GM21515 (cell line): ENCODE data around the gene SELENOK.

Source experiments
- ATAC-seq: cut with Tn5 transposase; IDR thresholded peaks from one replicate; pipeline ENCODE4 v1.9.1; 2021; ENCODE audit not compliant: unreplicated experiment

The SELENOK gene

DNA sequence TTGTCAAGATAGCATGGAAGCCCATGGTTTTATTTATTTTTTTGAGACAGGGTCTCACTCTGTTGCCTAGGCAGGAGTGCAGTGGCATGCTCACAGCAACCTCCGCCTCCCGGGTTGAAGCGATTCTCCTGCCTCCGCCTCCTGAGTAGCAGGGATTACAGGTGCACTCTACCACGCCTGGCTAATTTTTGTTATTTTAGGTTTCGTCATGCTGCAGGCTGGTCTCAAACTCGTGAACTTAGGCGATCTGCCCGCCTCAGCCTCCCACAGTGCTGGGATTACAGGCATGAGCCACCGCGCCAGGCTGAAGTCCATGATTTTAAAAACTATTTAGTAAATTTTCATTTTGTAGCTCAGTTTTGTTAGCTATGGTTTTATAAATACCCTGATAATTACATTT, 7.0 kb downstream of the SELENOK start:
- no peak for ATAC-seq

DNA sequence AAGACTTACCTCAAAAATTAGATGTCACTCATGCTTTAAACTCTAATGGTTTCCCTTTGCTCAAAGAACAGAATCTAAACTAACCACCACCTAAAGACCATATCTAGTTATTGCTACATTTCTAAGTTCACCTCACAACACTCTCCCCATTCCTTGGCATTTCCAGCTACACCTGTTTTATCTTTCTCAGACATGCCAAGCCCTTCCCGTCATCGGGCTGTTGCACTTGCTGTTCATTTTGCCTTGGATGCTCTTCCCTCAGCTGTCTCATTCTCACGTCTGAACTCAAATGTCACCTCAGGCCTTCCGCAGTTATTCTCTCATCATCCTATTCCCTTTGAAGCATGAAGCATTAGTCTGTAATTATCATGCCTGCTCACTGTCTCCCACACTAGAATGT, 8.7 kb downstream of the SELENOK start:
- ATAC-seq: no peak

GRCh38 chr3:53881691-53882593, 9.7 kb downstream of the SELENOK start, which contains the start of gene ACTR8:
TSS of gene ACTR8 (minus strand) at chr3:53882152. CDS start at chr3:53882101, 51 bp downstream.
- peak; percentile 75 for ATAC-seq

GRCh38 chr3:53880396-53881345, 11.0 kb downstream of the SELENOK start:
- ATAC-seq: no peak

DNA sequence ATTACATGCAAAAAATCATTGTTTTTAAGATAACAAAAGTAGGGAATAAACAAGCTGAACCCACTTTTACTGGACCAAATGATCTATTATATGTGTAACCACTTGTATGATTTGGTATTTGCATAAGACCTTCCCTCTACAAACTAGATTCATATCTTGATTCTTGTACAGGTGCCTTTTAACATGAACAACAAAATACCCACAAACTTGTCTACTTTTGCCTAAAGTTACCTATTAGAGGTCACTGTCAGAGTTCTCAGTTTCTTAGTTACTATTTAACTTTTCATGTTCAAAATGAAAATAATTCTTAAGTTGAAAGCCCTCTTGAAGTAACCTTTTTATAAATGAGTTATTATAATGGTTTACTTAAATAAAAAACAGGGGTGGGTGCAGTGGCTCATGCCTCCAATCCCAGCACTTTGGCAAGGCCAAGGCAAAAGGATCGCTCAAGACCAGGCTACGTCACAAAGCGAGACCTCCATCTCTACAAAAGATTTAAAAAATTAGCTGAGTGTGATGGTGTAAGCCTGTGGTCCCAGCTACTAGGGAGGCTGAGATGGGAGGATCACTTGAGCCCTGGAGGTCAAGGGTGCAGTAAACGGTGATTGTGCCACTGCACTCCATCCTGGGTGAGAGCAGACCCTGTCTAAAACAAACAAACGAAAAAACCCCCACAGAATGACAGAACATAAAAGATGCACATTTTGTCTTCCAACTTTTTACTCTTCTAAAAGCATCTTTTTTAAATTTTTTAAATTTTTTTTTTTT, 25.7 kb downstream of the SELENOK start:
- no peak for ATAC-seq

- ATAC-seq: no peak
Observed at GRCh38 chr3:53863145-53863544, 28.5 kb downstream of the SELENOK start.

- ATAC-seq: no peak
Observed at GRCh38 chr3:53862241-53862640, 29.4 kb downstream of the SELENOK start.

GRCh38 chr3:53860196-53860595, 31.5 kb downstream of the SELENOK start:
- ATAC-seq: no peak

GRCh38 chr3:53859178-53859577, 32.5 kb downstream of the SELENOK start:
- no peak for ATAC-seq

- no peak for ATAC-seq
Observed at GRCh38 chr3:53858096-53858741, 33.4 kb downstream of the SELENOK start.

DNA sequence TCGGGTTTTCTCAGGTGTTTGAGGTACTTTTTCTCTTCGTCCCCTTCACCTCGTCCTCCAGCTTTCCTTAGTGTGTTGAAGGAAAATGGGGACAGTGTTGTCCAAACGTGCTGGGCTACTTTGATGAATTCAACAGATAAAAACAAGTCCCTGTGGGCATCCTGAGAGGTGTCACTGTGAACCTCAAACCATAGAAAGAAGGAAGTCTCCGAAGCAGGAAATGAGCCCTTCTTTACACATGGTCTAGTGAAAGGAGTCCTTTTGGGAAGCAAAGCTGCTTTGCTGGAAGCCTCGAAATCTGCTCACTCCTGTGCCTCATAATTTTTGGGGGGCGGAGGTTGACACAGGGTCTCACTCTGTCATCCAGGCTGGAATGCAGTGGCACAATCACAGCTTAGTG, 34.7 kb downstream of the SELENOK start:
- no peak for ATAC-seq

DNA sequence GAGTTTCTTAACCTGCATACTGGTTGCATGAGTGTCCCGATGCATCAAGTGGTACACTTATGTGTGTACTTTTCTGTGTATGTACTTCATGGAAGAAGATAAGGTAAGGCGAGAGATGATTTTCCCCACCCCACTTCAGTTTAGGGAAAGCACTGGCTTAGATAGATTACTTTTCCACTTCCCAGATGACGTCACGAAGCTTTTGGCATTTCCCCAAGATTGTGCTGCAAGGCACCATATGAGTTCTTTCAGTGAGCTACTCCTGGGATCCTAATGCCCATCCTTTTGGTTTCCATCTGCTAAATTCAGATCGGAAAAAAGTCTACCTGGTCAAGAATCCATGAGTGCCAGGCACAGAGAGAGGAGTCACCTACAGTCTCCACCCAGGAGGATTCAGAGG, 40.8 kb downstream of the SELENOK start:
- ATAC-seq: no peak

GRCh38 chr3:53849916-53850315, 41.7 kb downstream of the SELENOK start:
- no peak for ATAC-seq

GRCh38 chr3:53846851-53847155, 44.9 kb downstream of the SELENOK start:
- no peak for ATAC-seq

DNA sequence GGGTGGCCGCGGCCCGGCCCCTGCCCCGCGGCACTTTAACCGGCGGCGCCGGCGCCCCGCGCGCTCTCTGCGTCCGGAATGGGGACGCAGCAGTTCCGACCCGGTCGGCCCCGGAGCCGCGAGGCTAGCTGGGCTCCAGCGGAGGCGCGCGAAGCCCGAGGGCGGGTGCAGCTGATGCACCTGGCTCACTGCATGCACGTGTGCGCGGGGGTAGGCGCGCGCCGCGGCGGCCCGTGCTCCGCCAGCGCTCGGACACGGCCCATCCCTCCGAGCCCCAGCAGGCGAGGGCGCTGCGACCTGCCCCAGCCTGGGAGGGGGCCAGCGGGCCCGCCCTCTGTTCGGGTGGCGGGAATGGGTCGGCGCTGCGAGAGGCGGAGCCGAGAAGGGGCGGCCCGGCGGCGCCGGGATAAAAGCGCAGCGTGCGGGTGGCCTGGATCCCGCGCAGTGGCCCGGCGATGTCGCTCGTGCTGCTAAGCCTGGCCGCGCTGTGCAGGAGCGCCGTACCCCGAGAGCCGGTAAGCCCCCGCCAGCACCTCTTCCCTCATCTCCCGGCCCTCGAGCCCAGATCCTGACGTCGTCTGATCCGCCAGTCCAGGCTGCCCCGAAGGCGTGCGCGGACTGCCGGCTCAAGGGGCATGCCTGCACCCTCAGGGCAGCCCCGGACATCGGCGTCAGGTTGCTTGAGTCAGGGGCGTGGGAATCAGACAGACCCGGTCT, 45.4 kb downstream of the SELENOK start, which contains the start of the genes CHDH and IL17RB:
Gene CHDH, minus strand, starts transcription at position 286 of the 717 bp plus-strand sequence. CDS start 22,411 bp downstream, outside the sequence.
Gene IL17RB, plus strand, starts transcription at position 435 of the 717 bp plus-strand sequence. Its CDS starts 21 bp downstream, at position 456.
- ATAC-seq: peak; percentile 46

DNA sequence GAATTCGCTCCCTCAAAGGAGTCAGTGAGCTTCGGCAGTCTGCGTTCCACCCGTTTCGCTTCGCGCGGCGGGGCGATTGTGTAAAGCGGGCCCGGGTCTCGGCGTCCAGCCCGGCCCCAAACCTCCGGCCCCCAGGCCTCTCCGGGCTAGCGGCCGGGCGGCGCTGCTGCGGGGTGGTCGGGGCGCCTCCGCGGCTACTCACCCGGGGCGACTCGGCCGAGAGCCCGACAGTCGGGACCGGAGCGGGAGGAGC, 45.9 kb downstream of the SELENOK start:
- ATAC-seq: no peak

DNA sequence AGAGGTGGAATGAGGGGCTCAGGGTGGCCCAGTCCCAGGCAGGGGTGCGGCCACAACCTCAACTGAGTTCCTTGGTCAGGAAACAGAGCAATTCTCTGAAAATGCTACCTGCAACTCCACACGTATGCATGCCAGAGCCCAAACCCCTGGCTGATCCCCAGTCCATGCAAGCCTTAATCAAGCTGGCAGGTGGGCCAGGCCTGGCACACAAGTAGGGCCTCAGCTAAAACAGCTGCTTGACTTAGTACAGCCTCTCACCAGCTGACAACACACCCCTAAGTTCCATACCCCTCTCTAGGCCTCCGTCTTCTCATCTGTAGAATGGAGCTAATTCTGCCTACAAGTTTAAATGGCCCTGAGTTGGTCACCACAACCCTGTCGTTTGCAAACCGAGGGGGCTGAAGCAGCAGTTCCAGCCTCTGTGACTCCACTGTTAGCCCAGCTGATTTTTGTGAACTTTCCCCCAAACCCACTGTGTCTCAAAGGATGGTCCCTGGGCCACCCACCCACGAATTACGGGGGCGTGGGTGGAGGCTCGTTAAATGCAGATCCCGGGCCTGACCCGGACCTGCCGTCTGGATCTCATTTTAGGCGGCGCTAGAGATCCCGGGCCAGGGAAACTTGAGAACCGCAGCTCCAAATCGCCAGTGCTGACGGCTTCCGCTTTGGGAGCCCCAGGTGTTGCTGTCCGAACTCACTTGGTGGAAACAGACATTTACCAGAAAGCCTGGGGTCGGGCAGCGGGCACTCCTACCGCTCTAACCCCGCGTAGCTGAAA, 46.4 kb downstream of the SELENOK start:
- peak; percentile 24 for ATAC-seq

DNA sequence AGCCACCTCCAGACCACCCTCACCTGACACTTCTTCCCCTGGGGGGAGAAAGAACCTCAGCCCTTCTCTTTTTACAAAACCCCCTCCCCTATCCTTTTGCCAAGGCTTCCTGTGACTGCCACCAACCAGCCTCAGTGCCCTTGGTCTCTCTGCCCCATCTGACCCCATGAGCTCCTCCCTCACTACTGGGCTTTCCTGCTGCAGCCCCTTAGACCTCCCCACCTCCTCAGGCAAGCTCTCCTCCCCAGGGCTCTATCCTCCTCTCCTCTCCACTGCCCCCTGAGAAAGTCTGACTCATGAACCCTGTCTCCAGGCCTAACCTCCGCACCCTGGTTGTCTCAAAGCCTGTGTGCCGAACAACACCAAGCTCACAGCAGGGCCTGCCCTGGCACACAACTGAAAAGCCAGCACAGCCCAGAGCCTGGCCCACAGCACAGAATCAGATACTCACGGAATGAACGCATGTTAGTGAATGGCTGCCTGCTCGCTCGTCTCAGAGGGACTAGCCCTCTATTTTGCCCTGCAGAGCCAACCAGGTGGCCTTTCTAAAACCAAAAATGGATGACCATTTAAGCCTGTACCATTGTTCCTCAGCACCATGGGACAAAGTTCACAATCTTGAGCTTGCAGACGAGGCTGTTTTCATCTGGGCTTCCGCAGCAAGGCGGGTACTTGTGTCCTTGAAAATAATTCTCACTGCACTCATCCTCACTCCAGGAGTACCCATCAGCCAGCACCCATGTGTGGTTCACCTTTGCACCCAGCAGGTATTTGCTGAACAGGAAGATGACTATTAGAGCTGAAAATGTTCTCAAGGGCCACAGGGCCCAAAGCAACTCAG, 47.2 kb downstream of the SELENOK start:
- ATAC-seq: no peak
